Measurements from ENCODE around the gene IGSF21. TPM values are rescaled to one million over a fixed set of nuclear protein-coding genes. Genes with fewer than 3 reads are reported as not detected.

The IGSF21 gene
- total RNA-seq, 4 donors from 2014 or later = not detected

GRCh38 chr1:18142471-18142870, 34.9 kb downstream of the IGSF21 start:
- Histone ChIP-seq H3K36me3 (no peaks in the 10 kb centered on the region), H3K27me3 (no peaks in the 10 kb centered on the region), H3K4me1 (no peaks in the 10 kb centered on the region), H3K9me3 (no peaks in the 10 kb centered on the region), H3K27ac (no peak overlapping the region), H3K4me3 (no peak overlapping the region)
- DNase-seq = no peak
- no peak for TF ChIP-seq POLR2A (IDR thresholded peaks at IDR 0.05)

DNA sequence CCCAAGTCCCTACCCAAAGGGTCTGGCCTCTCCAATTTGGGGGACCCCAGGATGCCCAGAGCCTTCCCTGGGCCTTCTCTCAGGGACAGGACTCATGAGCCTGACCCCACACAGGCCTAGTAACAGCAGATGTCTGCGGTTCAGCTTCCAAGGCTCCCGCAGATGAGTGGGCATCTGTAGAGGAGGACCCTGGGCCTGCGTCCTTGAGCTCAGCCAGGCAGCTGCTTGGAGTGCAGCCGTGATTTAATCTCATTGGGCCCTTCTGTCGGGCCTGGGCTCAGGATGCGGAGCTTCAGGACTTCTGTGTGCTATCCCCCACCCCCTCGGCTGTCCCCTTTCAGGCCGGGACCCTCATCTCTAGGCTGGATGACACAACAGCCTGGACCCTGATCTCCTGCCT, 35.4 kb downstream of the IGSF21 start:
- no peak overlapping the region for H3K4me3 ChIP-seq
- TF ChIP-seq CTCF (IDR thresholded peaks at IDR 0.05) (no peak), POLR2A (IDR thresholded peaks at IDR 0.05) (no peak)
- DNase-seq = no peak
- H3K36me3 ChIP-seq = no peaks in the 10 kb centered on the region
- H3K9me3 ChIP-seq = no peaks in the 10 kb centered on the region
- H3K27me3 ChIP-seq = no peaks in the 10 kb centered on the region
- no peak overlapping the region for H3K27ac ChIP-seq
- no peaks in the 10 kb centered on the region for H3K4me1 ChIP-seq

- TF ChIP-seq POLR2A (IDR thresholded peaks at IDR 0.05) (no peak), CTCF (IDR thresholded peaks at IDR 0.05) (no peak)
- Histone ChIP-seq H3K36me3 (no peaks in the 10 kb centered on the region), H3K4me3 (no peak overlapping the region), H3K27me3 (no peaks in the 10 kb centered on the region), H3K27ac (no peak overlapping the region), H3K4me1 (no peaks in the 10 kb centered on the region), H3K9me3 (no peaks in the 10 kb centered on the region)
- DNase-seq = no peak
Observed at GRCh38 chr1:18144062-18144461, 36.5 kb downstream of the IGSF21 start.

GRCh38 chr1:18144916-18145647, 37.5 kb downstream of the IGSF21 start:
- Histone ChIP-seq H3K4me1 (no peaks in the 10 kb centered on the region), H3K9me3 (no peaks in the 10 kb centered on the region), H3K27me3 (no peaks in the 10 kb centered on the region), H3K27ac (no peak overlapping the region), H3K4me3 (no peak overlapping the region), H3K36me3 (no peaks in the 10 kb centered on the region)
- no peak for DNase-seq
- TF ChIP-seq POLR2A (IDR thresholded peaks at IDR 0.05) = no peak
- no peak for TF ChIP-seq CTCF (IDR thresholded peaks at IDR 0.05)

DNA sequence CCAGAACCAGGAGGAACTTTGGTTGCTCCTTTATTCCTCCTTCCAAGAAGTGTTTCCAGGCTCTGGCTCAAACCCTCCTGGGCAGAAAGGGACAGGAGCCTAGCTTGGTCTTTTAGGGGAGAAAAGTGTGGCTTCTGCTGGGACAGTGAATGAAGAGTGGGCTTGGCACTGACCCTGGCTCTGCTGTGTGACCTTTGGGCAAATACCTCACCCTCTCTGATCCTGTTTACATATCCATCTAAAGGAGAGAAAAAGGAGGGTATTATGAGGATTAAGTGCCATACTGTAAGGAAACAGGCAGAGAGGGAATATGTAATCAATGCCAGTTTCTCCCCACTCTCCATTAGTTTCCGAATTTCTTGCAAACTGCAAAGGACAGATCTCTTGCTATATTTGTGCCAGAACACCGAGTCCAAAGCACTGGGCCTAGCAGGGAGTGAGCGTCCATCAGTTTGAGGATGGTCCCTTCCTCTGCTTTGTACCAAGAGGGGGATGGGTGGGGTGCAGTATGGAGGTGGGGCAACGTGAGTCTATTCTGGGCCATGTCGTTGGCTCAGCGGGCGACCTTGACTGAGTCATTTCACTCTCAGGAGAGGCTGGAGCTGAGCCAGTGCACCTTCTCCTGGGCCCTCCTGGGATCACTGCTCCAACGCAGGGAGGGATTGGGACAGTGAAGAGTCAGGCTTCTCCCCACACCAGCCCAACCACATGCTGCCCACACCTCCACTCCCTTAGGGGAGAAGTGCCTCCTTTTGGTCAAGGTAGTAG, 38.4 kb downstream of the IGSF21 start:
- no peak overlapping the region for H3K4me3 ChIP-seq
- no peaks in the 10 kb centered on the region for H3K4me1 ChIP-seq
- no peaks in the 10 kb centered on the region for H3K9me3 ChIP-seq
- no peaks in the 10 kb centered on the region for H3K36me3 ChIP-seq
- no peak for DNase-seq
- H3K27me3 ChIP-seq = no peaks in the 10 kb centered on the region
- H3K27ac ChIP-seq = no peak overlapping the region
- TF ChIP-seq CTCF (IDR thresholded peaks at IDR 0.05) (no peak), POLR2A (IDR thresholded peaks at IDR 0.05) (no peak)

GRCh38 chr1:18146886-18147285, 39.3 kb downstream of the IGSF21 start:
- no peak for TF ChIP-seq CTCF (IDR thresholded peaks at IDR 0.05)
- TF ChIP-seq POLR2A (IDR thresholded peaks at IDR 0.05) = no peak
- H3K4me3 ChIP-seq = no peak overlapping the region
- H3K27me3 ChIP-seq = no peaks in the 10 kb centered on the region
- H3K36me3 ChIP-seq = no peaks in the 10 kb centered on the region
- no peak overlapping the region for H3K27ac ChIP-seq
- DNase-seq = no peak
- H3K9me3 ChIP-seq = no peaks in the 10 kb centered on the region
- H3K4me1 ChIP-seq = no peaks in the 10 kb centered on the region
